Fibroblast of mammary gland (primary cell): ENCODE results near the gene GAST.

ENCODE experiments used
- DNase-seq: peaks from one replicate; pipeline ENCODE4 v3.0.0-alpha.2; 2010; ENCODE audit warnings: low read depth
- H3K4me3 ChIP-seq: 2 replicates; pipeline ENCODE4 v1.5.1; 2011; ENCODE audit warnings: low read depth, mild to moderate bottlenecking, low read length, moderate library complexity; ENCODE audit not compliant: control insufficient read depth
- CTCF ChIP-seq: conservative IDR thresholded peaks from 2 replicates; pipeline ENCODE4 v1.5.1; 2011; ENCODE audit warnings: low read depth, low read length, inconsistent platforms; ENCODE audit not compliant: control insufficient read depth, insufficient read depth

GAST gene

GRCh38 chr17:41733348-41734138 lies 21.4 kb downstream of the GAST start:
- H3K4me3 ChIP-seq: no peak overlapping the region

GRCh38 chr17:41734139-41734948 lies 22.2 kb downstream of the GAST start, which contains the start of gene HAP1:
Gene HAP1, minus strand, starts transcription at chr17:41734643. Its CDS starts 9 bp downstream, at chr17:41734634.
- no peak within 1 kb of the TSS for H3K4me3 ChIP-seq
- TF ChIP-seq CTCF: no peak
- no peak for DNase-seq

More at GRCh38 chr17:41733348-41734138, 21.4 kb downstream of the GAST start:
- DNase-seq: no peak
- no peak for TF ChIP-seq CTCF

GRCh38 chr17:41734949-41735313 lies 22.8 kb downstream of the GAST start:
- no peak for DNase-seq
- no peak overlapping the region for H3K4me3 ChIP-seq
- TF ChIP-seq CTCF: no peak

- H3K4me3 ChIP-seq: no peak overlapping the region
- no peak for TF ChIP-seq CTCF
Measured at GRCh38 chr17:41735744-41736143, 23.6 kb downstream of the GAST start.

GRCh38 chr17:41736983-41737679 lies 25.0 kb downstream of the GAST start:
- DNase-seq: no peak
- no peak overlapping the region for H3K4me3 ChIP-seq
- TF ChIP-seq CTCF: no peak

More at GRCh38 chr17:41735744-41736143, 23.6 kb downstream of the GAST start:
- no peak for DNase-seq

- no peak for TF ChIP-seq CTCF
- no peak for DNase-seq
- no peak overlapping the region for H3K4me3 ChIP-seq
Measured at GRCh38 chr17:41737680-41738023, 25.5 kb downstream of the GAST start.
